ENCODE data around the gene ARRDC4.
"Not testable (repeated sequence)": the region's sequence is repeated elsewhere in the genome, so short reads cannot be mapped to it uniquely, and the experiment has no call there.

Gene ARRDC4

GRCh38 chr15:97966924-97967620 lies 6.6 kb downstream of the ARRDC4 start:
- ATAC-seq: no peak

DNA sequence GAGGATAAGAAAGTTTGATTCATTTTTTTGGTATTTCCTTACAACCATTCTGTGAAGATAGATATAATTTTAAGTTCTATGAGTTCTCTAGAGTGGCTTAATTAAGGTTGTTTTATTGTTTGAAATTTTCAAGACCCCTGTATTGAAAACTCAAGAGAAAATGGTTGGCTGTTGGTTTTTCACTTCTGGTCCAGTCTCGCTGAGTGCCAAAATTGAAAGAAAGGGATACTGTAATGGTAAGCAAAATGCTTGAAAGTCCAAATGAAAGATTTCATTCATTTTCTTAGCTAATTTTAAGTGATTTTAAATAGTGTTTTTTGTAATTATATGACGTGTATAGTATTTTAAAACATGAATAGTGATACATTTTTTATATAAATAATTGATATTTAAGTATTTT lies 7.4 kb downstream of the ARRDC4 start:
- ATAC-seq: no peak

GRCh38 chr15:97968380-97968779 lies 7.9 kb downstream of the ARRDC4 start:
- no peak for ATAC-seq

DNA sequence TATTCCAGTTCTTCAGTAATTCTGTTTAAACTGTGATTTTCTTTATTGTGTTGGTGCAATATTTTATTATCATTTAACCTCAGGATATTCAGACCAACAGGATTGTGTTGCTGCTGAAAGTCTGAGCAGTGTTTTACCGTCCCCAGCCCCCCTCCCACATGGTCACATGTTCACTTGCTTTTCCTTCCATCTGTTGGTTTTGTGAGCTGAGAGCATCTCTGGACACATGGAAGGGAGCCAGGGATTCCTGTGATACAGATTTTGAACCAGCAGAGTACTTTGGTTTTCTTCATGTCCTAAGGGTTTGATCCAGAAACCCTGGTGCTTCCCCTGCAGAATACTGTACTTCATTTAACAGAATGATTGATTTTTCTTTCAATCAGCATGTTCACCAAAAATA lies 11.9 kb downstream of the ARRDC4 start:
- ATAC-seq: no peak

DNA sequence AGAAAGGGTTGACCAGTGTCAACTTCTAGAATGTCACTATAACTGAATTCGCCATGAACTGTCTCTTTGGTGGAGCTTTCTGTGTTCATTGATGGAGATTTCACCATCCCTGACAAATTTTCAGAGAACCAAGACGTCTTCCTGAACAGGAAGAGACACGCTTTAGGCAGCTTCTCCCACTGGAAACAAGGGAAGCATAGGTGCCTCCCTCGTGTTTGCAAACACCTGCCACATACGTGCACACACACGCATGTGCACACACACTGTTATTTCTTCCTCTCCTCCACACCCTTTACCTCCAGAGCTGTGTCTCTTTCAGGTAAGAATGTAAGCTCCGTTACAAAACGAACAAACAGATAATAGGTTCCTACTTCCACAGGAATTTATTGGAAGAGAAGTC lies 15.6 kb downstream of the ARRDC4 start:
- no peak for ATAC-seq

DNA sequence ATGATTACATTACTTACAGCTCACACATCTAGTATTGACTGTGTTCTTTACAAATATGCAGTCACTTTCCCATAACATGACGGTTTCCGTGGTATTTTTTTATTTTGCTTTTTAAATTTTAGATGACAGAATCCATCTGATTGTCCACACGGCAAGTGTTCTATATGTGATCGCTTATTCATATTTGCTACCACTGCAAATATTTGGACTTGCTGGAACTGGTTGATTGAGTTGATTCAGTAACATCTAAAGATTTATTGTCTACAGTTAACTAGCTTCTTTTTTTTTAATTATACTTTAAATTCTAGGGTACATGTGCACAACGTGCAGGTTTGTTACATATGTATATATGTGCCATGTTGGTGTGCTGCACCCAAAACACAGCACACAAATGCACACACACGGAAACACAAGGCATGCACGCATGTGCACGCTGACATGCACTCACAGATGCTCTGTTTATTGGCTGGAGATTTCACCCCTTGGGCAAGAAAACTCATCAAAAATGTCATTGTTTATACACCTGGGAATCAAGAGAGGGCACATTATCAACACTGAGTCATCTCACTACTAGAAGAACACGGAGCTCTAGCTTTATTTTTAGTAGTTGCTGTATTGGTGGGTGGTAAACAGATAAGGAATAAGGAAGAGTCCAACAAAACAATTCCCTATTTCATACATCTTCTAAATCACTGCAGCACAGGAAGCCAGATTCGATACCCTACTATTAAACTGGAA lies 16.4 kb downstream of the ARRDC4 start:
- ATAC-seq: no peak

DNA sequence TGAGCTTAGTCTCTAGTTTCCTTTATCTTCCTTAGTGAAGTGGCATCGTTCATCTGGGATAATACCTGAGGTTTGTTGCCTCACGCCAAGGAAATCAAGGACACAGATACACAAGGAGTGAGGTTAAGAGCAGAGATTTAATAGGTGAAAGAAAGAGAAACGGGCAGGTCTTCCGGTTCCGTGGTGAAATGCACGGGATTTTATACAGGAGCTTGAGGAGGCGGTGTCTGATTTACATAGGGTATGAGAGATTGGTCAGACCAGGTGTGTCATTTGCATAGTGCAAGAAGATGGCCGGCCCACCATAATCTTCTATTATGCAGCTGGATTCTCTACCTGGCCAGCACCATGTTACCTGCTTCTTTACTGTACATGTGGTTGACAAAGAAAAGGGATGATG lies 17.2 kb downstream of the ARRDC4 start:
- no peak for ATAC-seq

- ATAC-seq: no peak
These were observed 18.1 kb downstream of the ARRDC4 start for GRCh38 chr15:97978401-97979139.

- ATAC-seq: no peak
These were observed 18.6 kb downstream of the ARRDC4 start for GRCh38 chr15:97979140-97979520.

GRCh38 chr15:97981058-97981457 lies 20.6 kb downstream of the ARRDC4 start:
- ATAC-seq: no peak

GRCh38 chr15:97981758-97982157 lies 21.3 kb downstream of the ARRDC4 start:
- ATAC-seq: no peak

DNA sequence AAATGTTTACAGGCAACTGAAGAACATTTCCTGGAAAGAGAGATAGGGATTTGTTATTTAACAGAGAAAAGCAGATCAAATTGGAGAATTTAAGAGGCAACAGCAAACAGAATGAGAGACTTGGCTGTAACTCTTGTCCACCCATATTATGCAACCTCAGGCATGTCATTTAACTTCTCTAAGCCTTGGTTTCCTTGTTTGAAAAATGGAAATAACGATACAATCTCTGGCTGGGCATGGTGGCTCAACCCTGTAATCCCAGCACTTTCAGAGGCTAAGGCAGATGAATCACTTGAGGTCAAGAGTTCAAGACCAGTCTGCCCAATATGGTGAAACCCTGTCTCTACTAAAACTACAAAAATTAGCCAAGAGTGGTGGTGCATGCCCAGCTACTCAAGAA lies 23.7 kb downstream of the ARRDC4 start:
- ATAC-seq: no peak

DNA sequence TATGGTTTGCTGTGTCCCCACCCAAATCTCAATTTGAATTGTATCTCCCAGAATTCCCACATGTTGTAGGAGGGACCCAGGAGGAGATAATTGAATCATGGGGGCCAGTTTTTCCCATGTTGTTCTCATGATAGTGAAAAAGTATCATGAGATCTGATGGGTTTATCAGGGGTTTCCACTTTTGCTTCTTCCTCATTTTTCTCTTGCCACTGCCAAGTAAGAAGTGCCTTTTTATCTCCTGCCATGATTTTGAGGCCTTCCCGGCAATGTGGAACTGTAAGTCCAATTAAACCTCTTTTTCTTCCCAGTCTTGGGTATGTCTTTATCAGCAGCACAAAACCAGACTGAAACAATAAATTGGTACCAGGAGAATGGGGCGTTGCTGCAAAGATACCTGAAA lies 25.5 kb downstream of the ARRDC4 start:
- ATAC-seq: not testable (repeated sequence)

DNA sequence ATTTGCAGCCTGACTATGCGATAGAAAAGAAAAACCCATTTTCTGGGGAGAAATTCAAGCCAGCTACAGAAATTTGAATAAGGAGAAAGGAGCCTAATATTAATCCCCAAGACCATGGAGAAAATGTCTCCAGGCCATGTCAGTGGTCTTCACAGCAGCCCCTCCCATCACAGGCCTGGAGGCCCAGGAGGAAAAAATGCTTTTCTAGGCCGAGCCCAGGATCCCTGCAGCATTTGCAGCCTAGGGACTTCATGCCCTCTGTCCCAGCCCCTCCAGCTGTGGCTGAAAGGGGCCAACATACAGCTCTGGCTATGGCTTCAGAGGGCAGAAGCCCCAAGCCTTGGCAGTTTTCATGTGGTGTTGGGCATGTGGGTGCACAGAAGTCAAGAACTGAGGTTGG lies 26.3 kb downstream of the ARRDC4 start:
- no peak for ATAC-seq

DNA sequence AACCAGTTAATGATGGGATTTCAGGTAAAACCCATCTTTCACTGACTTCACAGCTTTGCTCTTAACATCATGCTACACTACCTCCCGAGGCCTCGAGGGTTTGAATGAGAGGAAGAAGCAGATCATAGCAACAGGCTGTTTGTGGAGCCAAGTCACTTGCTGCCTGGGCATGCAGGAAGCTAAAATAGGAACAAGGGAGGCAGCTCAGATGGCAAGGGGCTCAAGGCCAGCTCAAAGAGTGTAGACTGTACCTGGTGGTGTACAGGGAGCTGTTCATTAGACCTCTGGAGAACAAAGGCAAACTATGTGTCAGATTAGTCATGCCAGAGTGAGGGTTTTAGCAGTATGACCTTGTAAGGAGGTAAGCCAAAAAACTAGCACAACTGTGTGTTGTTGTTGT lies 28.8 kb downstream of the ARRDC4 start:
- ATAC-seq: no peak

- no peak for ATAC-seq
These were observed 31.6 kb downstream of the ARRDC4 start for GRCh38 chr15:97991972-97992541.

GRCh38 chr15:97992823-97993222 lies 32.3 kb downstream of the ARRDC4 start:
- ATAC-seq: no peak

DNA sequence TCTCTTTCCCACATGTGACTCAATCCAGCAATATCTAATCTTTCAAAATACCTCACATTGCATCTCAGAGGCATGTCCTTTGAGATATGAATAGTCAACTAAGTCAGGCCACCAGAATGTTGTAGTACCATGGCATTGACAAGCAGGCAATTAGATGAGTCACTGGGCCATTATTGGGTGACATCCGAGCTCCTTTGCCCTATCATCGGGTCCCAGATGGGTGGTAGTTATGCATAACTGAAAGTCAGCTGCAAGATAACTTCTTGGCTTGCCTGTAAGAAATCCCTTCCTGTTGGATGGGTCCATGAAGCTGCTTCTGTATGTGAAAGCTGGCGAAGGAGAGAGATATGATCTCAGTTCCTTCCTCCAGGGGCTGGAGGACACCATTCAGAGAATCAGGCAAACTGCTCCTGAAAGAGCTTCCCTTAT lies 32.8 kb downstream of the ARRDC4 start:
- ATAC-seq: no peak

GRCh38 chr15:97994236-97994635 lies 33.7 kb downstream of the ARRDC4 start:
- ATAC-seq: no peak

GRCh38 chr15:97995192-97995591 lies 34.7 kb downstream of the ARRDC4 start:
- no peak for ATAC-seq

GRCh38 chr15:97995881-97996603 lies 35.5 kb downstream of the ARRDC4 start:
- peak in 1 of 2 donors; percentile 17 for ATAC-seq

DNA sequence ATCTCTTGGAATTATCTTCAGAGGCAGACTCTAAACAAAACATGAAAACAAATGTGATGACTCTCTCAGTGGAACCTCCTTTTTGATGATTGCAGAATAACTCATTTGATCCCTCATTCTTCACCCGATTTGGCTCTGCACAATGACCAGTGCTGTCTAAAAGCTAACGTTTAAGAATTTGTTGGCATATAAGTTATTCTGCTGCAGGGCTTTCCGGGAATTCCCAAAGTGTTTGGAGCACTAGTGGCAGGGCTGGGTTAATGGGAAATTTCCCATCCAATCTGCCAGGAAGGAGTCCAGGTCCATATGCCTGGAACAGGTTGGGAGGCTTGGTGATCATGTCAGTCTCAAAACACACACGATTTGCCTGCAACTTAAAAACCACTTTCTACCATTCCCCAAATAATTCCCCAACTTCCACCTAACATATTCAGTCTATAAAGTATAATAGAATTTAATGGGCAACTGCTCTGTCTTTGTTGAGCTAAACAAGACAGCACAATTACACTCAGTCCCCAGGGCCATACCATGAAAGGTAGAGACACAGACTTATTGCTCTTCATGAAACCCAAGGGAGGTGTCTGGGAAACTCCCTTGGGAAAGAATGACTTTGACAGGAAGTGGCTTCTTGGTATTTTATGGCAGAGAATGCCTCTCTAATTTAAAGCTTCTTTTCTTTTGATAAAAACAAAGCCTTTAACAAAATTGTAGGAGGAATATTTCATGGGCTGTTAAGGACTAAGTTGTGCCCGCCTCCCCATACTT lies 38.0 kb downstream of the ARRDC4 start:
- ATAC-seq: no peak
